Measurements from ENCODE around the gene BAG1. TPM values are rescaled to one million over a fixed set of nuclear protein-coding genes. Genes with fewer than 3 reads are reported as not detected.

BAG1 gene
- total RNA-seq, 2 experiments from 2014 or later = 47.9 to 65.8 TPM

DNA sequence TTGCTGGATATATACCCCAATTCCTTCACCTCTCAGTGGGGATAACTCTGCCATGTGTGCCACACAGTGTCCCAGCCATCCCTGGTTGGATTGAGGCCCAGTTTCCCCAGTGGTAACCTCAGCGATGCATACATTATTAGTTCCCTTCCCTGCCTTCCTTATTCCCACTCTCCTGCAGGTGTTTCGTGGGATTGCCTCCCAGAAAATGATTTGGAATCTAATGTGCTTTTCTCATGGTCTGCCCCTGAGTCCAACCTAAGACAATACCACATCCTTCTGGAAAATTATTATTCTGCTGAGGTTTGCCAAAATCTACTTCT is 32.9 kb downstream of the BAG1 start:
- no peak for DNase-seq
- ChIA-PET CTCF (interaction anchor here (0.6 kb wide), 1 partner anchor 71 kb away, joined by 3 read pairs; no protein-coding TSS in a partner anchor), POLR2A (no interaction called here)
- no peaks in the 10 kb centered on the region for H3K36me3 Mint-ChIP-seq (ENCODE audit: low read depth)
- intact Hi-C loops (cut with DNase I, micrococcal nuclease) = no loop called here
- no peaks in the 10 kb centered on the region for H3K4me1 Mint-ChIP-seq
- H3K27me3 Mint-ChIP-seq = no peaks in the 10 kb centered on the region
- no peak overlapping the region for H3K4me3 Mint-ChIP-seq
- no peak for ATAC-seq
- H3K9me3 Mint-ChIP-seq (ENCODE audit: low read depth) = no peaks in the 10 kb centered on the region
- H3K27ac Mint-ChIP-seq = no peak overlapping the region

DNA sequence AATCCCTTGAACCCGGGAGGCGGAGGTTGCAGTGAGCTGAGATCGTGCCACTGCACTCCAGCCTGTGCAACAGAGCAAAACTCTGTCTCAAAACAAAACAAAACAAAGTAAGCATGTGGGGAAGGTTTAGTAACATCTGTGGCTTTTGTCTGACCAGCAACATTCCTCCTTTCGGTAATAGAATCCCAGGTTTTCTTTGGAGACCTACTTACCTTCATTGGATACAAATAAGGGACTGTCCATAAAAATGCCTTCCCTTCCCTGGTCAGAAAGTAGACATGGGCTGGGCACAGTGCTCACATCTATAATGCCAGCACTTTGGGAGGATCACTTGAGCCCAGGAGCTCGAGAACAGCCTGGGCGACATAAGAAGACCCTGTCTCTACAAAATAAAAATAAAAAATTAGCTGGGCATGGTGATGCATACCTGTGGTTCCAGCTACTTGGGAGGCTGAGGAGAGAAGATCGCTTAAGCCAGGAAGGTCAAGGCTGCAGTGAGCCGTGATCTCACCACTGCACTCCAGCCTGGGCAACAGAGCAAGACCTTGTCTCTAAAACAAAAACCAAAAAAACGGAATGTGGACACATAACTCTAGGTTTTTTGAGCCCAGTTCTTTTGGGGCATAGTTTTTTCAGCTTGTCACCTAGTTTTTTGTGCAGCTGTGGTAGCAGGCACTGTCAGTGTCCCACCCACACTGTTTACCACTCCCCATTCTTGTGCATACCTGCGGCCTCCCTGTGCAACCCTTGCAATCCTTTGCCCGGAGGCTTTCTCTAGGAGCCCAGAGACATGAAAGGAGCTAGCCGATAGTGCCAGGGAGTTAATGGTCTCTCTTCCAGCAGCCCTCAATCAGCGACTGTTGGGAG is 33.5 kb downstream of the BAG1 start:
- ATAC-seq (no peak), DNase-seq (no peak)
- H3K9me3 Mint-ChIP-seq (ENCODE audit: low read depth) = no peaks in the 10 kb centered on the region
- intact Hi-C loops (cut with DNase I, micrococcal nuclease) = no loop called here
- H3K27ac Mint-ChIP-seq = no peak overlapping the region
- peaks cover under 1% of the 10 kb centered on the region for H3K4me1 Mint-ChIP-seq
- no peaks in the 10 kb centered on the region for H3K27me3 Mint-ChIP-seq
- no peak overlapping the region for H3K4me3 Mint-ChIP-seq
- ChIA-PET POLR2A (interaction anchor here (0.6 kb wide), 1 partner anchor 205 kb away, joined by 3 read pairs; no protein-coding TSS in a partner anchor), CTCF (interaction anchor here (0.6 kb wide), 1 partner anchor 70 kb away, joined by 3 read pairs; no protein-coding TSS in a partner anchor)
- no peaks in the 10 kb centered on the region for H3K36me3 Mint-ChIP-seq (ENCODE audit: low read depth)

DNA sequence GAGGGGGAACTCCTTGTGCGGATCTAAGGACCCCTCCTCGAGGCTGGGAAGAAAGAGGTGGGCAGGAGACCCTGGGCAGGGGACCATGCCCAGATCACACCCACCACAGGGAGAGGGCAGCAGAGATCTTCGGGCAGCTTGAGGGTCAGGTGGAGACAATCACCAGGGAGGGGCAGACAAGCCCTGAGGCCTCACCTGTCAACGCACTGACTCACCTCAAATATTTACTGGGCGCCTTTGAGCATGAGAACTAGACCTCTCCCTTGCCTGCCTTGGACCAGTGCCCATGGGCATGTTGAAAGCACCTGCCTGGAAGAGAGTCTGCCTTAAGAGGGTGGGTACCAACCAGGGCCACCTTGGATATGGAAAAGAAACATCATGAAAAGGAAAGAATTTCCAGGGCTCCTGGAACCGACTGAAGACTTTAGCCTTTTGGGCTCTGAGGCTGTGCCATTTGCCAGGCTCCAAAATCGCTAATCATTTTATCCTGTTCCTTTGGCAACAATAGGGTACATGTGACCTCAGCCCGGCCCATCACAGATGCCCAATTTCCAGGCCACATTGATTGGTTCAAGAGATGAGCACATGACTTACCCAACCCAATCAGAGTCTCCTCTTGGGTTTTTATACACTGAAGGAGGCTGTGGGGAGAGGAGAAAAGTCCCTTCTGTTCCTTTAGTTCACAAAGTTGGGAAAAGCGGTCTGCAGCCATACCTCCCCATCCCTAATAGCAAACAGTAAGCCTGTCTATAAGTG is 35.0 kb downstream of the BAG1 start:
- Mint-ChIP-seq H3K36me3 (ENCODE audit: low read depth) (no peaks in the 10 kb centered on the region), H3K27me3 (no peaks in the 10 kb centered on the region), H3K27ac (no peak overlapping the region), H3K9me3 (ENCODE audit: low read depth) (no peaks in the 10 kb centered on the region), H3K4me3 (no peak overlapping the region), H3K4me1 (peaks cover 10% of the 10 kb centered on the region)
- intact Hi-C loops (cut with DNase I, micrococcal nuclease) = loop anchor here (5.0 to 10.0 kb wide), 4 partner anchors 62 to 652 kb away; partner anchors contain the start of genes B4GALT1 (in 1 of the 2) and DNAJA1 (in 1 of the 2)
- no peak for DNase-seq
- CTCF ChIA-PET = interaction anchor here (1.0 to 1.1 kb wide), 2 partner anchors 13 to 104 kb away, joined by 4 to 6 read pairs; no protein-coding TSS in a partner anchor
- ATAC-seq = peak; percentile 27
- POLR2A ChIA-PET = no interaction called here

DNA sequence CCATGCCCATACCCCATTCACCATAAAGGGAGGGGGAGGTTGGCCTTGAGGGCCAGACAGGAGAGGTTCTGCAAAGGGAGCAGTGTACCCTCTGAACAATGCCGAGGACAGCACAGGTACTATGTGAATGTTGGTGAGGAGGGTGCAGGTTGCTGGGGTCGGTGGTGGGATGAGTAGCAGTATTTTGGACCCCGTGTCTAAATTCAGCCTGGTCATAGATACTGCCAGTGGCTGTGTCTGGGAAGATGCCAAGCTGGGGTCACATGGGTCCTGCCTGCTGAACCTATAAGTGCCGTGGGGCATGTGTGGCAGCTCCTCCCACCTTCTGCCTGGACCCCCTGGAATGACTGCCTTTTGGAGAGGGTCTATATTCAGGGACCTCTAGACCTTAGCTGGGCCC is 35.9 kb downstream of the BAG1 start:
- ChIA-PET POLR2A (no interaction called here), CTCF (interaction anchor here (1.0 to 1.1 kb wide), 2 partner anchors 14 to 103 kb away, joined by 4 to 6 read pairs; no protein-coding TSS in a partner anchor)
- Mint-ChIP-seq H3K9me3 (ENCODE audit: low read depth) (no peaks in the 10 kb centered on the region), H3K36me3 (ENCODE audit: low read depth) (no peaks in the 10 kb centered on the region), H3K4me3 (no peak overlapping the region), H3K4me1 (peaks cover 10% of the 10 kb centered on the region), H3K27ac (no peak overlapping the region), H3K27me3 (no peaks in the 10 kb centered on the region)
- DNase-seq (no peak), ATAC-seq (no peak)
- intact Hi-C loops (cut with DNase I, micrococcal nuclease) = loop anchor here (5.0 to 10.0 kb wide), 4 partner anchors 61 to 651 kb away; partner anchors contain the start of genes B4GALT1 (in 1 of the 2) and DNAJA1 (in 1 of the 2)

DNA sequence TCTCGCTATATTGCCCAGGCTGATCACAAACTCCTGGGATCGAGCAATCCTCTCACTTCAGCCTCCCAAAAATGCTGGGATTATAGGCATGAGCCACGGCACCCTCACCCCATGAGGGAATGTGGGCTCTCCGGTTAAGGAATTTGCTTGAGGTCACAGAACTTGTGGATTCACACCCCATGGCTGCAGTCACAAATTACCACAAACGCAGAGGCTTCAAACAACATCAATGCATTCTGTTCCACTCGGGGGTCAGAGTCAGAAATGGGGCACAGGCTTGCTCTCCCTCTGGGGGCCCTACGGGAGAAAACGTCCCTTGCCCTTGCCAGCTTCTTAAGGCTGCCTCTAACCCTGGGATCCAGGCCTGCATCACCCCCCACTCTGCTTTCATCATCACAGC is 36.8 kb downstream of the BAG1 start:
- POLR2A ChIA-PET = no interaction called here
- intact Hi-C loops (cut with DNase I, micrococcal nuclease) = loop anchor here (2.0 to 10.0 kb wide), 5 partner anchors 19 to 650 kb away; partner anchors contain the start of genes B4GALT1 (in 1 of the 2) and DNAJA1 (in 1 of the 2)
- ATAC-seq = no peak
- H3K4me3 Mint-ChIP-seq = no peak overlapping the region
- H3K27ac Mint-ChIP-seq = no peak overlapping the region
- peaks cover 10% of the 10 kb centered on the region for H3K4me1 Mint-ChIP-seq
- H3K9me3 Mint-ChIP-seq (ENCODE audit: low read depth) = no peaks in the 10 kb centered on the region
- DNase-seq = no peak
- CTCF ChIA-PET = interaction anchor here (0.6 kb wide), 1 partner anchor 77 kb away, joined by 3 read pairs; no protein-coding TSS in a partner anchor
- no peaks in the 10 kb centered on the region for H3K36me3 Mint-ChIP-seq (ENCODE audit: low read depth)
- H3K27me3 Mint-ChIP-seq = no peaks in the 10 kb centered on the region

DNA sequence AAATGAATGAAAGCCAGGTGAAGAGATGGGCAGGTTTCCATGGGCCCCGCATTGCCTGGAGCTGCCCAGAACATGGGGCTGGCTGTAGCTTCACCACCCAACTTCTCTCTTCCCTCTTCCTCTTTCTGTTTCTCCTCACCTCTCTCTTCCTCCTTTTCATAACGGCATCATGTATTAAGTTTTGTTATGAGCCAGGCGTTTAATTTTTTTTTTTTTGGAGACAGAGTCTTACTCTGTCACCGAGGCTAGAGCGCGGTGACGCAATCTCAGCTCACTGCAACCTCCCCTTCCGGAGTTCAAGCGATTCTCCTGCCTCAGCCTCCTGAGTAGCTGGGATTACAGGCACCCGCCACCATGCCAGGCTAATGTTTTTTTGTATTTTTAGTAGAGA is 37.5 kb downstream of the BAG1 start:
- Mint-ChIP-seq H3K36me3 (ENCODE audit: low read depth) (no peaks in the 10 kb centered on the region), H3K27me3 (no peaks in the 10 kb centered on the region), H3K4me1 (peaks cover 10% of the 10 kb centered on the region), H3K9me3 (ENCODE audit: low read depth) (no peaks in the 10 kb centered on the region), H3K27ac (no peak overlapping the region), H3K4me3 (no peak overlapping the region)
- DNase-seq (no peak), ATAC-seq (no peak)
- intact Hi-C loops (cut with DNase I, micrococcal nuclease) = loop anchor here (2.0 to 10.0 kb wide), 5 partner anchors 18 to 650 kb away; partner anchors contain the start of genes B4GALT1 (in 1 of the 2) and DNAJA1 (in 1 of the 2)
- ChIA-PET POLR2A (interaction anchor here (0.6 kb wide), 1 partner anchor 41 kb away, joined by 6 read pairs; no protein-coding TSS in a partner anchor), CTCF (interaction anchor here (0.7 to 2.2 kb wide), 22 partner anchors 11 to 653 kb away, joined by 3 to 18 read pairs (median 6); partner anchors contain the start of genes B4GALT1, NDUFB6, NFX1 and SMU1)

DNA sequence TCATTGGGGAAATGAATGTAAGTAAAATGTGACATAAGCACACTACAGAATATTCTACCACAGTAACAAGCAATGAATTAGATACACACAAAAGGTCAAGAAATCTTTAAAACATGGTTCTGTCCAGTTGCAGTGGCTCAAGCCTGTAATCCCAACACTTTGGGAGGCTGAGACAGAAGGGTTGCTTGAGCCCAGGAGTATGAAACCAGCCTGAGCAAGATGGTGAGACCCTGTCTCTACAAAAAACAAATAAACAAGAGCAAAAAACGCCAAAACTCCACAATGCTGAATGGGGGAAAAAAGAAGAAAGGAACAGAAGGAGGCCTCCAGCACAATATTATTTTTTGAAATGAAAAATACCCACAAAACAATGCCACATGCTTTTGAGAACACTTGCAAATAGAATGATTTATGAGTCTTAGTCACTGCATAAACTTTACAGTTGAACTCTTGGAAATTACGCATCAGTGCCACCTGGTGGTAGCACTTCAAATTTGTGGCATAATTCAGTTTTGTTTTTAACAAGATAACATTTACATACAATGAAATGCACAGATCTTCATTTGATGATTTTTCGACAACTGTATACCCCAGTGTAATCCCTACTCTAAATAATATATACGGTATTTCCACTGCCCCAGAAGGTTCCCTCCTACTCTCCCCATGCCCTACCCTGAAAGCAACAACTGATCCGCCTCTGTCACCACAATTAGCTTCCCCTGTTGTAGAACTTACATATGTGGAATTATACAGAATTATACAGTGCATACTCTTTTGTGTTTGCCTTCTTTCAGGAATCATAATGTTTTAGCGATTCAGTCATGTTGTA is 39.0 kb downstream of the BAG1 start:
- intact Hi-C loops (cut with DNase I, micrococcal nuclease) = loop anchor here (1.0 to 10.0 kb wide), 10 partner anchors 17 to 847 kb away; partner anchors contain the start of genes B4GALT1 (in 2 of the 2), BAG1 (in 1 of the 2), CHMP5 (in 1 of the 2) and DNAJA1 (in 1 of the 2)
- H3K27ac Mint-ChIP-seq = peak overlapping the region; percentile 38
- CTCF ChIA-PET = interaction anchor here (0.7 to 2.2 kb wide), 44 partner anchors 9 to 652 kb away, joined by 3 to 18 read pairs (median 4); partner anchors contain the start of genes B4GALT1, NDUFB6, SMU1 and SPINK4
- H3K36me3 Mint-ChIP-seq (ENCODE audit: low read depth) = no peaks in the 10 kb centered on the region
- no peaks in the 10 kb centered on the region for H3K27me3 Mint-ChIP-seq
- peak; percentile 82 for ATAC-seq
- H3K4me1 Mint-ChIP-seq = peaks cover 16% of the 10 kb centered on the region
- peak; percentile 85 for DNase-seq
- POLR2A ChIA-PET = no interaction called here
- no peak overlapping the region for H3K4me3 Mint-ChIP-seq
- no peaks in the 10 kb centered on the region for H3K9me3 Mint-ChIP-seq (ENCODE audit: low read depth)

DNA sequence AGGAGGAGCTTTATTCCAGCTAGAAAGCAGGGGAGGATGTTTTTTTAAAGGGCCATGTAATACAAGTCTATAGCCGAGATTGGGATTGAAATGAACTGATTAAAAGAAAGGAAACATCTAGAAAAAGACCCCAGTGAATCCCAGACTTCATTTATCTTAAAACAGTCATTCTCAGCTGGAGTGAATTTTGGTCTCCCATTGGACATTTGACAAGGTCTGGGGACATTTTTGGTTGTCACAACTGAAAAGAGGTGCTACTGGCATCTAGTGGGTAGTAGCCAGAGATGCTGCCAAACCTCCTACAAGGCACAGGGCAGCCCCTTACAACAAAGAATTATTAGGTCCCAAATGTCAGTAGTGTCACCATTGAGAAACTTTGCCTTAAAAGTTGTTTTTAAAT is 40.8 kb downstream of the BAG1 start:
- Mint-ChIP-seq H3K36me3 (ENCODE audit: low read depth) (no peaks in the 10 kb centered on the region), H3K27me3 (no peaks in the 10 kb centered on the region), H3K4me1 (peaks cover 16% of the 10 kb centered on the region), H3K27ac (no peak overlapping the region), H3K4me3 (no peak overlapping the region), H3K9me3 (ENCODE audit: low read depth) (no peaks in the 10 kb centered on the region)
- ChIA-PET CTCF (interaction anchor here (0.8 kb wide), 2 partner anchors 9 to 189 kb away, joined by 3 to 5 read pairs; no protein-coding TSS in a partner anchor), POLR2A (interaction anchor here (0.7 kb wide), 1 partner anchor 84 kb away, joined by 6 read pairs; no protein-coding TSS in a partner anchor)
- intact Hi-C loops (cut with DNase I, micrococcal nuclease) = loop anchor here in 1 of 2 experiments (2.0 to 10.0 kb wide), 4 partner anchors 41 to 845 kb away; partner anchors contain the start of genes B4GALT1, BAG1 and CHMP5
- DNase-seq (no peak), ATAC-seq (no peak)

DNA sequence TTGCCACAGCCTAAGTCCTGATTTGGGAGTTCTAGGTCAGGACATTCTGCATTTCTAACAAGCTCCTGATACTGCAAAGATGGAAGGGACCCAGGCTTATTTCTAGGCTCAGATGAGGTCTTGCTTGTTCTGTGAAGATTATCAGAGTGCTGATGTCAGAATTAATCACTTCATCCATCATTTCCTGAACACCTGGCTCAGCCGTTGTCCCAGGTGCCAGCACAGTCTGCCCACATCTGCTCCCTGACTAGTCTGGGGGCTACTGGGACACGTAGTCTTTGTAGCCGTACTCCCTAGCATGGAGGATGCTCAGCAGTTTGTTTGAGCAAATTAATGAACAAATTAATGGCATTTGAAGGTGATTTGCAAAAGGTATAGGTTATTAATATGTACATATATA is 42.5 kb downstream of the BAG1 start:
- ATAC-seq (no peak), DNase-seq (no peak)
- H3K4me1 Mint-ChIP-seq = peaks cover 16% of the 10 kb centered on the region
- no peaks in the 10 kb centered on the region for H3K36me3 Mint-ChIP-seq (ENCODE audit: low read depth)
- H3K27ac Mint-ChIP-seq = no peak overlapping the region
- ChIA-PET CTCF (no interaction called here), POLR2A (no interaction called here)
- H3K27me3 Mint-ChIP-seq = no peaks in the 10 kb centered on the region
- intact Hi-C loops (cut with DNase I, micrococcal nuclease) = loop anchor here in 1 of 2 experiments (10.0 kb wide), 1 partner anchor 407 kb away; no protein-coding TSS in a partner anchor
- no peak overlapping the region for H3K4me3 Mint-ChIP-seq
- no peaks in the 10 kb centered on the region for H3K9me3 Mint-ChIP-seq (ENCODE audit: low read depth)

DNA sequence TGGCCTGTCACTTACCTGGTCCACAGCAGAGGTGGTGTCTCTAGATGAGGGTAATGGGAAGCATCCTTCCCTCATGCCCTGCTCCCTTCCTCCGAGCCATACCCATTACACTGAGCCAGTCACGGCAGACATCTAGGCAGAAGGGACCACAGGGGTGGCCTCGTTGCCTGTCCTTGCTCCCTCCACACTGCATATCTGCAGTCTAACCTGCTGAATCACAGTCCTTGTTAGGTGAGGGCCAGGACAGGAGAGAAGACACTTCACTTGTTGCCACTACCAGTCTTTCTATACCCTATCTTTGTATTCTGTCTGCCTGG is 43.0 kb downstream of the BAG1 start:
- ChIA-PET CTCF (no interaction called here), POLR2A (no interaction called here)
- no peak overlapping the region for H3K27ac Mint-ChIP-seq
- peaks cover 16% of the 10 kb centered on the region for H3K4me1 Mint-ChIP-seq
- intact Hi-C loops (cut with DNase I, micrococcal nuclease) = loop anchor here in 1 of 2 experiments (10.0 kb wide), 1 partner anchor 407 kb away; no protein-coding TSS in a partner anchor
- H3K36me3 Mint-ChIP-seq (ENCODE audit: low read depth) = no peaks in the 10 kb centered on the region
- H3K27me3 Mint-ChIP-seq = no peaks in the 10 kb centered on the region
- H3K4me3 Mint-ChIP-seq = no peak overlapping the region
- no peaks in the 10 kb centered on the region for H3K9me3 Mint-ChIP-seq (ENCODE audit: low read depth)
- no peak for DNase-seq
- ATAC-seq = no peak
